ENCODE measurements around the gene UBE2V1.
"Not testable (repeated sequence)": the region's sequence is repeated elsewhere in the genome, so short reads cannot be mapped to it uniquely, and the experiment has no call there.

Gene UBE2V1

DNA sequence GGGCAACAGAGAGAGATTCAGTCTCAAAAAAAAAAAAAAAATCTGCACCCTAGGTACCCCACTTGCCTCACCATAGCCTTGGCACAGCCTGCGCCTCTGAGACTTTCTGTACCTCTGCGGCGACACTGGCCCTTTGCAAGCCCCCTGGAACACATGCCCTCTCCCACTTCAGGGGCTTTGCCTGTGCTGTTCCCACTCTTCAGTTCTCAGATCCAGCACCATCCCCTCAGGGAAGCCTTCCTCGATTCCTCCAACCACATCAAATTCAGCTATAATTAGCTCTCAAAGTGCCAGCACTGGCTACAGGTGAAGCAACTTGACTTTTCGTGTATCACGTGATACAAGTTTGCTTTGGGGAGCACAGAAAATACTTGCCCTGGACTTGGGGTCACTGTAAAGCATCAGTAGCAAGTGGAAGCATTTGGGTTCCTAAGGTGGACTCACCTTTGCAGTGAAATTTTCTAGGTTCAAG lies 2.1 kb upstream of the UBE2V1 start:
- DNase-seq (ENCODE audit: low read depth): no peak

- no peak for DNase-seq (ENCODE audit: low read depth)
Measured at GRCh38 chr20:50113420-50114224, 672 bp upstream of the UBE2V1 start.

- DNase-seq (ENCODE audit: low read depth): no peak
Measured at GRCh38 chr20:50111829-50112495, 988 bp downstream of the UBE2V1 start.

GRCh38 chr20:50111120-50111828 lies 1.7 kb downstream of the UBE2V1 start:
- DNase-seq (ENCODE audit: low read depth): peak; percentile 30

GRCh38 chr20:50110141-50111047 lies 2.6 kb downstream of the UBE2V1 start:
- DNase-seq (ENCODE audit: low read depth): peak; percentile 25

- no peak for DNase-seq (ENCODE audit: low read depth)
Measured at GRCh38 chr20:50108556-50109235, 4.3 kb downstream of the UBE2V1 start.

- no peak for DNase-seq (ENCODE audit: low read depth)
Measured at GRCh38 chr20:50107796-50108331, 5.1 kb downstream of the UBE2V1 start.

DNA sequence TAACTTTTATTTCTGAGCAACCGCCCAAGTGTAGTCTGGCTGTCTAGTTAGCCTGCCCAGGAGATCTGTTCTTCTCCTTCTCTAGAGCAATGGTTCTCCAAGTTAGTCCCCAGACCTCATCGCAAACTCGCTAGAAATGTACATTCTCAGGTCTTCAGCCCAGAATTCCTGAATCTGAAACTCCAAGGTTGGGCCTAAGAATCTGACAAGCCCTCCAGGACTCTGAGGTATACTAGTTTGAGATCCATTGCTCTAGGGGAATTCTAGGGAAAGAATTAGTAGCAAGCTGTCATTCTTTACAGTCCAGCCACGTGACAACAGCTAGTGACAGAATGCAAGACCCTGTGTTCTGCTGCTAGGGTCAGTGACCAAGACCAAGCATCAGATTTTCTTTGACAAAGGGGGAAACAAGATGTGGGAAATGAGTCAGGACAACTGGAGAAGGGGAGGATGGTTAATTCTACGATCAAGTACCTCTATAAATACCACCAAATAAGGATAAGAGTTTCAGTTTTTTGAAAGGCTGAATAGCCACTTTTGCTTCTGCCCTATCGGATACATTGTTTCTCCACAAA lies 5.8 kb downstream of the UBE2V1 start:
- no peak for DNase-seq (ENCODE audit: low read depth)

- not testable (repeated sequence) for DNase-seq (ENCODE audit: low read depth)
Measured at GRCh38 chr20:50106669-50107068, 6.3 kb downstream of the UBE2V1 start.

DNA sequence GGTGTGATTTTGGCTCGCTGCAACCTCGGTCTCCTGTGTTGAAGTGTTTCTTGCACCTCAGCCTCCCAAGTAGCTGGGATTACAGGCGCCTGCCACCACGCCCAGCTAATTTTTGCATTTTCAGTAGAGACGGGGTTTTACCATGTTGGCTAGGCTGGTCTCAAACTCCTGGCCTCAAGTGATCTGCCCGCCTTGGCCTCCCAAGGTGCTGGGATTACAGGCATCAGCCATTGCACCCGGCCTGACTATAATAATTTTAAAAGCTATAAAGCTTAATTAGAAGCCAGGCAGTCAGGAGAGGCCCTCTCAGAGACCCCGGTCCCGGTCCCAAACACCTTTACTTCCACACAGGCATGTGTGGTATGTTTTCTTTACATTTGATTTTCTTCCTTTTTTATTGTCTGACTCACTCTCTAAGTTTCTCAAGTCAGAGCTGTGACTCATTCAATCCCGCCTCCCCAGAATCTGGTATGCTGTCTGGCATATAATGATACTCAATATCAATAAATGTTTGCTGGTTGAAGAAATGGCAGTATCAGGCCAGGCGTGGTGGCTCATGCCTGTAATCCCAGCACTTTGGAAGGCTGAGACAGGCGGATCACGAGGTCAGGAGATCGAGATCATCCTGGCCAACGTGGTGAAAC lies 9.4 kb downstream of the UBE2V1 start:
- DNase-seq (ENCODE audit: low read depth): peak; percentile 31

DNA sequence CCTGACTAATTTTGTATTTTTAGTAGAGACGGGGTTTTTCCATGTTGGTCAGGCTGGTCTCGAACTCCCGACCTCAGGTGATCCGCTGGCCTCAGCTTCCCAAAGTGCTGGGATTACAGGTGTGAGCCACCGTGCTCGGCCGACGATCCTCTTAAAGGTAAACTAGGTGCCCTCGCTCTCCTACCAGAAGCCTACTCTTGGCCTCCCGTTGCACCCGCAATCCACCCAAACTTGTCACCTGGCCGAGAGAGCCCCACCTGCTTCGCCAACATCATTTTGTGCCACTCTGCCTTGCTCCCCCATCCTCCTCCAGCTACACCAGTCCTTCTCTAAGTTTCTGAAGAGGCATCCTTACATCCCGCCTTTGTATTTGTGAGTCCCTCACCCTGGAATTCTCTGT lies 10.4 kb downstream of the UBE2V1 start:
- not testable (repeated sequence) for DNase-seq (ENCODE audit: low read depth)

GRCh38 chr20:50101887-50102286 lies 11.1 kb downstream of the UBE2V1 start:
- no peak for DNase-seq (ENCODE audit: low read depth)

DNA sequence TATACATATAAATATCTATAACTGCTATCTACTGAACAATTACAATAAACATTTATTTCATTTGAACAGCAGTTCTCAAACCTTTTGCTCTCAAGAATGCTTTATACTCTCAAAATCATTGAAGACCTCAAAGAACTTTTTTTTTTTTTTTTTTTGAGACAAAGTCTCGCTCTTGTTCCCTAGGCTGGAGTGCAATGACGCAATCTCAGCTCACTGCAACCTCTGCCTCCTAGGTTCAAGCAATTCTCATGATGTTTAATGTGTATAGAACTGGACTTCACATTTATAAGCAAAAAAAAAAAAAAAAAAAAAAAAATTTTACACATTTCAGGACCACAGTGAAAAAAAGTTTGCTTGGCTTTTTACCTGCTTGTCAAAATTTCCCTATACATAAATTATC lies 11.7 kb downstream of the UBE2V1 start:
- no peak for DNase-seq (ENCODE audit: low read depth)

DNA sequence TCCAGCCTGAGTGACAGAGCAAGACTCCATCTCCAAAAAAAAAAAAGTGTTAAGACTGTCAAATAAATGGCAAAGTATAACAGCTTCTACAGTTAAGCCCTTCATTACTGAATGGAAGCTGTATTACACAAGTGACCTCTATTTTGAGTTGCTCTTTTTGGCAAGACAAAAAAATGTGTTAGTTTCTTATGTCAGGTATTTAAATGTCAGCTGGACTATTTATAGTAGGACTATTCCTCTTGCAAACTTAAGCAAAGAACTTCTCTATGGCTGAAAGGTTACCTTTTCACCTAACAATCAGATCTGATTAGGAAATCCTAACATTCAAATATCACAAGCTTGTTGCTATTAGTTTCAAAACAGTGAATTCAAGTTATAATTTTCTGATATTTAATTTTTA lies 12.4 kb downstream of the UBE2V1 start:
- DNase-seq (ENCODE audit: low read depth): no peak

- no peak for DNase-seq (ENCODE audit: low read depth)
Measured at GRCh38 chr20:50099565-50099991, 13.4 kb downstream of the UBE2V1 start.

DNA sequence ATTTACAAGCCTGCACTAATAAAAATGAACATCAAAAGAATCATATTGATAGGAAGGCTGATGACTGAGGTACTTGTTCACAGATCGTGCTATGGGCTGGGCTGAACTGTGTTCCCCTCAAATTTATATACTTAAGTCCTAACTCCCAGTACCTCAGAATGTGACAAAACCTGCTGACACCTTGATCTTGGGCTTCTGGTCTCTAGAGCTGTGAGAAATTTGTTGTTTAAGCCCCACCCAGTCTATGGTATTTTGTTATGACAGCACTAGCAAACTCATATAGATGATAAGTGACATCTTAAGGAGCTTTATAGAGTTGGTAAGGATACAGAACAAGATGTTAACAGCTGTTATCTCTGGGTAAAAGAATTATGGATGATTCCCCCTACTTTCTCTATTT lies 13.8 kb downstream of the UBE2V1 start:
- no peak for DNase-seq (ENCODE audit: low read depth)

DNA sequence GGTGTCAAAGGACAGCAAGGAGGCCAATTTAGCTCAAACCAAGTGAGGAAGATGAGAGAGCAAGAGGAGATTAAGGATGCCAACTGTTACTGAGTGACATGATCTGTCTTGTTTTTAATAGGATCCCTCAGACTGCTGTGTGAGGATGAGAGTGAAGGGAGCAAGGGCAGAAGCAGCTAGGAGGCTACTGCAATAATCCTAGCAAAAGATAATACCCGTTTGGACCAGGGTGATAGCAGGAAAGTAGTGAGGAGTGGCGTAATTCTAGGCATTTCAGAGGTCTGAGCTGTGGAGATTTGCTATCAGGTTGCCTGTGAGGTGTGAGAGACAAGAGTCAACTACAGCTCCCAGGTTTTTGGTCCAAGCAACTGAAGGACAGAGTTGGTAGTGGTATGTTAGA lies 14.7 kb downstream of the UBE2V1 start:
- no peak for DNase-seq (ENCODE audit: low read depth)

DNA sequence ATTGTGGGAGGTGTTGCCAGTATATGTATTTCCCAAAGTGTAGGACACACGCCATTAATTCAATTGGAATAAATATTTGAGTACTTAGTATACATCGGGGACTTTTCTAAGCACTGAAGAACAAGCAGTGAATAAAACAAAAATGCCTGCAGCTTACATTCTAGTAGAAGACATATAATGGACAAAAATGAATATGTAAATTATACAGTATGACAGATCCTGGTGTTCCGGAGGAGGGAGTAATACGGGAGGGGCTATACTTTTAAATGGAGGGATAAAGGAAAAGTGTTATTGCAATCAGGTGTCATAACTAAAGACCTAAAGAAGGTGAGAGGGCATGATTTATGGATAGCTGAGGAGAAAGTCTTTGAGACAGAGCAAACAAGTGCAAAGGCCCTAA lies 15.1 kb downstream of the UBE2V1 start:
- no peak for DNase-seq (ENCODE audit: low read depth)

DNA sequence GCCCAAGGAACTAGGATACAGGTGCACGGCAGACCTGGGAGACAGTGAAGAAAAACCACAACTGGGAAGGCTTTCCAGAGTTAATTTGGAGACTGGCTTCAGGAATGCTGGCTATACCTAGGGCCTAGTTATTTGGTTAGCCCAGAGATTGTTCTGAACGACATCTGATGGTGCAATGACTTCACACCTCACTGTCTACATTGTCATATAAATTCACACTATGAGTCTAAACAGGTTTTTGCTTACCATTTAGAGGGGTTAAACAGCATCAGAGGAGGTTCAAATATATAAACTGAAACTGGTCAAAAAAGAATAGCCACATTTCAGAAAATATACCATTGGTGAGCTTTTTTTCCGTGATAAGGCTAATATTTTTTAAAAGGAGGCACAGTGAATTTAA lies 16.7 kb downstream of the UBE2V1 start:
- no peak for DNase-seq (ENCODE audit: low read depth)

DNA sequence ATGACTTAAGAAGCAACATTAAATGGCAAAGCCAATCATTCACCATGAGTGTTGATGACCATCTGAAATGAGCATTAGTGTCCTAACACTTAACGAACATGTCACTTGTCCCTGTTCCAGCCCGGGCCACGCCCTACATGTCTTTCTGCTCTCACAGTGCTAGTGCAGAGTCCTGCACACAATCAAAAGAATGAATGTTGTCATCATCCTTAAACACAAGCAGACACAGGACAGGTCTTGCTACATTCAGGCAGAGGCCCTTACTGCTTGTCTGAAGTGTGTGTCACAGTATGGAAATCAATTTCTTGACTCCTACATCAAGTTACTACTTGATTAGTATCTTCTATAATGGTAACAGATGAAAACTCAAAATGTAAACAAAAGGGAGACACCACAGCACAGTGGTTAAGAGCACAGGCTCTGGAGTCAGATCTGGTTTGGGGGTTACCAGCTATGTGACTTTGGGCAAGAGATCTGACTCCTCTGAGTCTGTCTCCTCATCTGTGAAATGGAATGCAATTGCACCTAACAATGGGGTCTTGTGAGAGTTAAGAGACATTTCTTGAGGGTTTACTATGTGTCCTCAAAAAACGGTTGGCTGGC lies 17.4 kb downstream of the UBE2V1 start:
- no peak for DNase-seq (ENCODE audit: low read depth)
